GM18499 (cell line): ENCODE data around the gene SYNRG.

Source experiments
- ATAC-seq: cut with Tn5 transposase; IDR thresholded peaks from one replicate; pipeline ENCODE4 v1.9.1; 2021; ENCODE audit warnings: moderate number of reproducible peaks; ENCODE audit not compliant: insufficient read depth, unreplicated experiment

SYNRG gene

DNA sequence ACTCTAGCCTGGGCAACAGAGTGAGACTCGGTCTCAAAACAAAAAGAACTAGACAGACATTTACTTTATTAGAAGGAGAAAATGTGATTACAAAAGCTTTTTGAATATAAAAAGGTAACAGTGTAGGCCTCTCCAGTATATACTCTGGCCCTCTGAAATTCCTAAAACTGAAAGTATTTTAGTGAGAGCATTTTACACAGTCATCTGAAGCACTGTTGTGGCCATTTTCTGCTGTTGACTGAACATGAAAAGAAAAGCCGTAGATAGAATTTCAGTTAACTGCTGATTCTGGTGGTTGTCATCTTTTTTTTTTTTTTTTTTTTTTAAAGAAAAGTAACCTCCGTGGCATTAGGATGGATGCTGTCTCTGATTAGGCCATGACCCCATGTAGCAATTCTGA lies 103.9 kb downstream of the SYNRG start:
- no peak for ATAC-seq

GRCh38 chr17:37503148-37503547 lies 106.1 kb downstream of the SYNRG start:
- ATAC-seq = no peak

- ATAC-seq = no peak
Observed at GRCh38 chr17:37502009-37502936, 106.9 kb downstream of the SYNRG start.

GRCh38 chr17:37500378-37500777 lies 108.8 kb downstream of the SYNRG start:
- ATAC-seq = no peak

GRCh38 chr17:37494971-37495370 lies 114.2 kb downstream of the SYNRG start:
- no peak for ATAC-seq

- ATAC-seq = no peak
Observed at GRCh38 chr17:37494401-37494831, 114.8 kb downstream of the SYNRG start.

GRCh38 chr17:37493249-37494027 lies 115.8 kb downstream of the SYNRG start:
- no peak for ATAC-seq

DNA sequence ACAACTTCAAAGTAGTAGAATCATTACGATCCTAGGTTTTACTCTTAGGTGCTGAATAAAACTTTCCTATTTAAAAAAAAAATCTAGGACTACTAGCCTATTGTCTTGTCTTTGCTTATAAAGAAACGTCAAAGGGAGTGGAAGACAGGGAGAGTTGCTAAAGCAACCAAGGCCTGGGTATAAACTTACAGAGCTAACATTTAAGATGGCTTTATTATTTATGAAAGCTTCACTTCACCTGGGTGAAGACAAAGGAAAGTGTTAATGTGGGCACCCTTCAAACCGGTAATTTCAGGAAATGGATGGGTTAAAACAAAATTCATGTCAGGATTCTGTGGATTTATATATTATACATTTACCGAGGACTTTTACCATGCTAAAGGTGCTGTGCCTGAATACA lies 117.1 kb downstream of the SYNRG start:
- ATAC-seq = no peak

GRCh38 chr17:37490638-37491614 lies 118.3 kb downstream of the SYNRG start:
- no peak for ATAC-seq

DNA sequence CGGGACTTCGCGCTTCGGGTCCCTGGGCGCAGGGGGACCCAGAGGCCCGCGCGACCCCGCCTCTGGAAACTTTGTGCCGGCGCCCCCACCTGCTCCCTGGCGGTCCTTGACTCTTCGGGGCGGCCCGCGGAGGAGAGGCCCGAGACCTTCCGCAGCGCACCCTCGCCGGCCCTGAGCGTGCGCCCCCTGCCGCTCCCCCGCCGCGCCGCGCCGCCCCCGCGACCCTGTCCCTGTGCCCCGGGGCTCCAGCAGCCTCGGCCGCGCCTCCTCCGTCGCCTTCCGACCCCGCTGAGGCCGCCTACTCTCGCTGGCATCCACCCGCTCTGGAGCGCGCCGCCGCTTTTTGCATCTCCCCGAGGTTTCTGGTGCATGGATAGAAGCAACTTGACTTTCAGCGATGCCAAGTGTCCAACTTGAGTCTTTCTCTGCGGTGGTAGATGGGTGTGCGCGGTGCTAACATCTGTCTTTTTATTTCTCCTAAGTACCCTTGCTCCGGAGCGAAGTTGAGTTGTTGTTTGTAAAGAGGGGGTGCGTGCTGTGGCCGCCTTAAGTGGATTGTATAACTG lies 119.1 kb downstream of the SYNRG start:
- no peak for ATAC-seq

DNA sequence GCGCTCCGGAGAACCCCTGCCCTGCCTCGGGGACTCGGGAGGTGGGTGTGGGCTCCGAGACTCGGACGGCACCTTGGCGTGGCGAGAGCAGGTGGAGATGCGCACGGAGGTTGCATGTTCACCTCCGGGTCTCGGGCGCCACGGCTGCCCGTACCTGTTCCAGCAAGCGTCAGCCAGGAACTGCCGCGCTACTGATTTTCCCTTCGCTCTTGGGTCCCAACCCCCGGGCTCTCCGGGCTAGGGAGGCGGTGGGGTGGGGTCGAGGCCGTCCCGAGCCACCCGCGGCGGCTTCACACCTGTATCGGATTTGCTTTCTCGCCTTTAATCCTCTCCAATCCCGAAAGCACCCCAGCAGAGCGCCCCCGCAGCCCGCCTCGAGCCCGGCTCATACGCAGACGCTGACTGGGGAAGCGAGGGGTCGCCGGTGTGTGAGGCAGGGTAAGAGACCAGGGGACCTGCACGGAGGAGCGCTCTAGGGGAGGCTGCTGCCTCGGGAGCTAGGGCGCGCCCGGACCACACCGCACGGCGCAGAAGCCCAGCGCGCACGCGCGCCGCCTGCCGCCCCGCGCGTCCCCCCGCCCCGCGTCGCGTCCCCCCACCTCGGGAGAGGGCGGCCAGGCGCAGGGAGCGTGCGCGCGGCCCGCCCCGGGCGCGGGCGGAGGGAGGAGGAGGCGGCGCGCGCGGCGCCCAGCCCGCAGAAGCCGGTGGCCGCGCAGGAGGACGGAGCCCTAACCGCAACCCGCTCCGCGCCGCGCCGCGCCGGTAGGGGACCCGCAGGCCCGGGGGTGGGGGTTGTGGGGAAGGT lies 119.8 kb downstream of the SYNRG start, which contains the start of gene DUSP14:
Gene DUSP14, plus strand, starts transcription at position 695 of the 805 bp plus-strand sequence. CDS start 22,382 bp downstream, outside the sequence.
- no peak for ATAC-seq

- ATAC-seq = no peak
Observed at GRCh38 chr17:37488607-37489196, 120.5 kb downstream of the SYNRG start.

DNA sequence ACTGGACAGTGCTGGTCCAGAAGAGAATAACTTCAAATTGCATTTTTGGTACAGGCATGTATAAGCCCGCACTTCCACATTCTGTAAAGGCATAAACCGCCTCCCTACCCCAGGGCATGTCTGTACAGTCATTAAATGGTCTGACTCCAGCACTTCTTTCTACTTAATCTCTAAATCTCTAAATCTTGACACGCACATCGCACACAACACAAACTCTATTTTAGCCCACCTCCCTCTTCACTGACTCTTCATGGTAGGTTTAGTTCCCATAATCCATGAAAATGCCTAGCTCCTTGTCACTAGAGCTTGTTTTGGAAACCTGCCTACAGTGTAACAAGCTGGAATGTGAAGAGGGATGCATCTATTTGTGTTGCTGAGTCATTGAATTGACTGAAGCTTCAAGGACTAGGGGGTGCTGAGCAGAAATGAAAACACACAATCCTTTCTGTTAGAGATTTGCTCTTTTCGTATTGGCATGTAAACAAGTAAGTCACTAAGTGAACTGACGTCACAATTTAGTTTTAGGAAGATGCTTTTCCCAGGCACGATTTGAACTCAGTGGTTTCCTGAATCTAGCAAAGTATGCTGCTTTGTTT lies 121.1 kb downstream of the SYNRG start:
- no peak for ATAC-seq

DNA sequence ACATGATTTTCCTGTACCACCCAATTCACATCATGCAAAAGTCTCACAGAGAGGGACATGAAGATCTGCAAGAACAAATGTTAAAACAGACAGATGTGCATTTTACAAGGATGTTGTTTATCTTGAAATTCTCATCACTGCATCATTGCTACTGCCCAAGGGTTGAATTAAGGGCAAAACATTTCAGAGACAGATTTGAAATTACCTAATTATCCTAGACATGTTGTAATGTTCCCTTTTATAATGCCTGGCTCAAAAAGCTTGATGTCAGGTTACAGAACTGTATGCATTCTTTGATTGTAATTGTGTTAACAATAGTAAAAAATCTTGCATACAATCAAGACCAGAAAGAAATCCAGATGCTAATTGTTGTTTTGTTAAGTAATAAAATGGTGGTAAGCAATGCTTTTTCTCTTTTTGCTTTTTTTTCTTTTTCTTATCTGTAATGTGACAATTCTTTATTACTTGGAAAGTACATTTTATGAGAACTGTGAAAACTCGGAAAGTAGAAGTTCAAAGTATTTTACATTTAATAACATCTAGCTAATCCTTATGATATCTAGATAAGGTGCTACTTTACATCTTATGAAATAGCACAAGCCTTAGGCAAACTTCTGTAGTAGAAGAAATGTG lies 123.2 kb downstream of the SYNRG start:
- ATAC-seq = no peak

DNA sequence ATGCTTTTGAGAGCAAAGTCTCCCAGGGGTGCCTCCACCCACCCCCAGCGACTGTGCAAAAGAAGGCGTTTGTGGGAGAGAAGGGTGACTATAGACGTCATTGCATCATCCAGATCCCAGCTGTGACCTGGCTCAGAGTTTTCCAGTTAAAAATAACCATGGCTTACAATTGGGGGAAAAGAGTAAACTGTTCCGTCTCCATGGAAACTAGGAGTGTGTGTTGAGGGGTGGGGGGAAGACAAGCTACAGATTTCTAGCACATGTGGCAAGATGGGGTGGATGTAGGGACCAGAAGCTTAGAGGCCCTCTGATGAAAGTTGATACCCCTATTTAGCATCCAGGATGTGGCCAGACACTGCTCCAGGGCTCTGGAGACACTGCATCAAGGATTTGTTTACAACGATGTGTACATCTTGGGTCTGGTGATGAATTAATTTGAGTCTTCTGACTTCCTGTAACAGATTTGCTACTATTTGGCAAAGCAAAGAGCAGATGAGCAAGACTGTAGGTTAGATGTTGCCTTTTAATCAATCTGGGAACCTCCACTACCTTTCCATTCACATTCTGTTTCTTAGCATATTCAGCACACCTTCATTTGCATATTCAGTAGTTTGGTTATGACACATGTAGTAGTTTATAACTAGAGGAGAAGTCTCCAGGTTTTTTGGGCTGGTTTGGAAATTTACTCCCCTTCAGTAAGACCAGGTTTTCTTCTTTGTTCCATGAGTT lies 125.7 kb downstream of the SYNRG start:
- ATAC-seq = no peak

- ATAC-seq = no peak
Observed at GRCh38 chr17:37481001-37481665, 128.1 kb downstream of the SYNRG start.

DNA sequence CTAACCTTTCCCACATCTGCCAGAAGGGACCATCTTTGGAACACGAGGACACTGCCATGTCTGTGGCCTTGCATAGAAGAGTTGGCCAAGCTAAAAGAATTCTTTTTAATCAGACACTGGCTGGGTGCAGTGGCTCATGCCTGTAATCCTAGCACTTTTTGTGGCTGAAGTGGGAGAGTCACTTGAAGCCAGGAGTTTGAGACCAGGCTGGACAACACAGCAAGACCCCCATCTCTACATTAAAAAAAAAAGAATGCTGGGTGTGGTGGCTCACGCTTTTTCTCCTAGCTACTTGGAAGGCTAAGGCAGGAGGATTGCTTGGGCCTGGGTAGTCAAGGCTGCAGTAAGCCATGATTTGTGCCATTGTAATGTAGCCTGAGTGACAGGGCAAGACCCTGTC lies 128.8 kb downstream of the SYNRG start:
- no peak for ATAC-seq
